NOMO-1 treated with DMSO at 0.1 percent for 48 hours (cell line): ENCODE results near the gene LYRM4.
A peak's percentile ranks its signal among the peaks of the same experiment; 100 is the strongest.

ENCODE experiments used
- DNase-seq: peaks from one replicate; lab custom pipeline; 2025; ENCODE audit not compliant: unreplicated experiment; lab: John Stamatoyannopoulos, UW

The LYRM4 gene

GRCh38 chr6:5178806-5179205 lies 81.9 kb downstream of the LYRM4 start:
- DNase-seq = no peak

DNA sequence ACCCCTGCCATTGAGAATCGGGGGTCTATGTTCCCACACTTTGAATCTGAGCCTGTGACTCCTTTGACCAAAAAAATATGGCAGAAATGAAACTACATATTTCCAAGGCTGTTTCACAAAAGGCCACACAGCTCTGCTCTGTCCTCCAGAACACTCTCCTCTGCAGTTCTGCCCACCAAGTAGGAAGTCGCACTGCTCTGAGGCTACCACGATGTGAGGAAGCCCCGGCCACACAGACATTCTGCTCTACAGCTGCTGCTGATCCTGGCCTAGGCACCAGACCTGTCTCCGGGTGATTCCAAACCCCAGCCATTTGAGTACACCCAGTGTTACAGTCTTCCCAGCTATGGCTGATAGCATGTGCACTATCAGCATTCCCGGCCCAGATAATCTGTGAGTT lies 85.1 kb downstream of the LYRM4 start:
- DNase-seq = no peak

DNA sequence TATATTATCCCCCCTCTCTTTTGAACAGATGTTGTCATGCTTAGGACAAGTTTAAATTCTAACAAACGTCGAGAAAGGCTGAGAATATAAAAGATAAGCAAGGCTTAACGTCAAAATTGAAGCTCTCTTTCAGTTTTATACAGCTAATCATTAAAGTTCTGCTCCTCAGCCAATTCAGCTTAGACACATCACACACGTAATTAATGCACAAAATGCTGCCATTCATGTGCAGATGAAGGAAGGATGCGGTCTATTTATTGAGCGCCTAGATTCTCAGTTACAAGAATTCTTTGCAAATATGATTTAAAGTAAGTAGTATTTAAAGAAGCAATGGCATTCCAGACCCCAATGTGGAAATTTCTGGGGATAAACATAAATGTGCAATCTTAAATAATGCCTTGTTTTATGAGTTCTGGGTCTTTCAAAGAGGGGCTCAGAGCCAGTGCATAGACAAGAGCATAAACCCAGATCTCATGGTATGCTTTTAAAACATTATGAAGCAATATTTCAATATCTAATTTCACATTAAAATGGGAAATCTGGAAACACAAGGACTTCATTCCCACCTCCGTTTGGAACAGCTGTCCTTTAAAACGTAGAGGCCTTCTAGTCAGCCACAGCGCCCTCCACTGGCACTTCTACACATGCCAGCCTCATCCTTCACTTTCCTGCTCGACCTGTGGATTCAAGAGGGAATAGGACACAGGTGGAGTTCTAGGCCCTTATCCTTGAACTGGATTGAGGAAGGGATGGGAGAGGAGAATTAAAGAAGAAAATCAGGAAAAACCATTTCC lies 85.8 kb downstream of the LYRM4 start:
- DNase-seq = no peak

- DNase-seq = peak; percentile 34
Observed at GRCh38 chr6:5174244-5174643, 86.5 kb downstream of the LYRM4 start.

GRCh38 chr6:5173810-5174209 lies 86.9 kb downstream of the LYRM4 start:
- DNase-seq = no peak

DNA sequence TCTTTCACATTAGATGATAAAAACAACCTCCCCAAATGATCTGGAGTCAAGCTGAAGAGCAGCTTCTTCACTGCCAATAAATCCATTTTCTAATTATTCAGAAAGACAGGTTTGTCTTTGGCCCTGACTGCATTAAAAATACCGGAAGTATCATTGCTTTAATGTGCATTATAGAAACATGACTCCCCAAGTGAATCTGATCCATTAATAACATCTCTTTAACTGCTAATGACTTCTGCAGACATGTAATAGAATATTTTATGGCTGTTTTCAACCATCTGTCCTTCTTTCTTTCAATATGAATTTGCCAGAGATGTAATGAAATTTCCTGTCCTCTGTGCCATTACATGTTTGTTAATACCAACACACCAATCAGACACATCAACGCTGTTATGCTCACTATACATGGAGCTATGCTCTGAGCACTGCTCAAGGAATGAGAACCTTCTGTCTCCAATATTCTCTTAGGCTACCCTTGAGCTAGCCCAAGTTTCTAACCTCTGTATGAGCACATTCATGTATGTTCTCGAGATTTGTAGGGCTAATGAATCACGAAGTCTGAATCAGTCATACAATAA lies 87.8 kb downstream of the LYRM4 start:
- no peak for DNase-seq

DNA sequence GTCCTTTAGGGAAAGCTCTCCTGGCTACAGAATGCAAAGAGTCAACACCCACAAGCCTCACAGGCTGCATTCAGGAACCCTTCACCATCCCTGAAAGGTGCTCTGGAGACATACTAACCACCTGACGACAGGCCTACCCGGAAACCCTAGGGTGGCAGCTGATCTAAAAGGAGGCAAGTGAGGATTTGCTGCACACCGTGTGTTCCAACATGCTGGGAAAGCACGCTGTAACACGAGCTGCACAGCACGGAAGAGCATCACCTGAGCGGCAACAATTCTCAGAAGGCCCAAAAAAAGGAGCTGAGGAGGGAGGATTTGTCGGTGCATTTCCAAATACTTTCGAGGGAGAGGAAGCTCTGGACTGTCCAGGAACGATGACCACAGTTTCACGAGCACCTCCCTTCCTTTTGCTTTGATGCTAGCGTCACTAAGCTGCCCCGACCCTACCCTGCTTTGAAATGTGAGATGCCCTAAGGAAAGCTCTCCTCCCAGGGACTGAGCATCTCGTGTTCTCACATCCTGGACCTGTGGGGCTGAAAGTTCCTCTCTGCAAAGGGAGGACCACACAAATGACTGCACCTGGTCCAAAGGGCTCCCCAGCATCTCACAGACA lies 88.6 kb downstream of the LYRM4 start:
- DNase-seq = no peak

DNA sequence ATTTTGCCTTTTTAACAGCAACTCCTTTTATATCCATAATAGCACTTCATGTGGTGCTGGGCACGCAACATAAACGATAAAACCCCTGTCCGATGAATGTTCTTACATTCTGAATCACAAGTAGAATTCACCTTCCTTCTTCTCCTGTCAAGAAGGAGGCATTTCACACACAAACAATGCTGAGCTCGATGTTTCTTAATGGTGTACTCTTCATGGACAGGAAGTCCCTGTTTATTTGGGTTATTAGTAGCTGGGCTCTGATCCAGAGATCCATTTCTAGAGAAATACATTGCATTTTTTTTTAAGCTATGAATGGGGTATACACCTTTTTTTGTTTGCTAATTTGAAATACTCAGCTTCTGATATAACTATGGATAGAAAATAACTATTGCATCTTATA lies 93.2 kb downstream of the LYRM4 start:
- no peak for DNase-seq

DNA sequence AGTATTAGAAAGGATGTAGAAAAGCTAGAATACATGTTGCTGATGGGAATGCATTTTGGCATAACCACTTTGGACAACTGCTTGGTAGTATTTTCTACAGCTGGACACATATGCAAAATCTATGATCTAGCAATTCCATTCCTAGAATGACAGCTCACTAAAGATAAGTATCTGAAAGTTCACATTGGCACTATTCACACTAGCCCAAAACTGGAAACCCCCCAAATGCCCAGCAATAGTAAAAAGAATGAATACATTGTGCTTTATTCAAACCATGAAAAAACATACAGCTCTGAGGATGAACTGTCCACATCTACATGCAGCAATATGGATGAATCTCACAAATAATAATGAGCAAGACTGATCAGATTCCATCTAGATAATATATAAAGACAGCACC lies 96.7 kb downstream of the LYRM4 start:
- DNase-seq = no peak

GRCh38 chr6:5163247-5163646 lies 97.5 kb downstream of the LYRM4 start:
- DNase-seq = no peak

DNA sequence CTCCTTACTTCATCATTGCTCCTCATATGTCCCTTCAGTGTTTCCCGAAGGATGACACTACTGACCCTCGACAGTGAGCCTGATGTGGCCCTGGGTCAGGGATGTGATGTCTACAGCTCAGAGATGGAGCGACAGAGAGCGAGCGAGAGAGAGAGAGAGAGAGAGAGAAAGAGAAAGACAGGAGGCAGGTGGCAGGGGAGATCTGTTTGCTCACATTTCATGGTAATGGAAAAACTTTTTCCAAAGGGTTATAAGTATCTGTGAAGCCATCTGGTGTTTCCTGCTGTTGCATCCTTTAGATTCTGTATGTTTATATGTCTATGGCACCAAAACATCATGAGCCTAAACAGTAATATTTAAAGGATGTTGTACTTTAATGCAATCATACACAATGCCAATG lies 98.4 kb downstream of the LYRM4 start:
- no peak for DNase-seq

- DNase-seq = no peak
Observed at GRCh38 chr6:5160206-5160605, 100.5 kb downstream of the LYRM4 start.

DNA sequence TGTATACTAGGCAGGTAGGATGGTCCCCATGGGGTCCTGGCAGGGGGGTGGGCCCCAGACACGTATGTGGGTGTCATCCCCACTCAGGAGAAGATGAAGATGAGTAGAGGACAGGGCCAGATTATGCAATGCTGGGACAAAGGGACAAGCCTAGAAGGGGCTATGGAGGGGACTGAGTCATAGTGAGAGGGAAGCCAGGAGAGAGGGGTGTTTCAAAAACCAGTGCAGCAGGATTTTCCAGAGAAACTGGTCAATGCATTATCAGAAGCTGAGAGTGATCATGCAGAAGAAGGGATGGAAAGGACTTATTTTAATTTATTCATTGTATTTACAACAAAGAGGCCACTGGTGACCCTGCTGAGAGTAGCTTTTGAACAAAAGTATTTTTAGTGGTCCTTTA lies 101.6 kb downstream of the LYRM4 start:
- no peak for DNase-seq

DNA sequence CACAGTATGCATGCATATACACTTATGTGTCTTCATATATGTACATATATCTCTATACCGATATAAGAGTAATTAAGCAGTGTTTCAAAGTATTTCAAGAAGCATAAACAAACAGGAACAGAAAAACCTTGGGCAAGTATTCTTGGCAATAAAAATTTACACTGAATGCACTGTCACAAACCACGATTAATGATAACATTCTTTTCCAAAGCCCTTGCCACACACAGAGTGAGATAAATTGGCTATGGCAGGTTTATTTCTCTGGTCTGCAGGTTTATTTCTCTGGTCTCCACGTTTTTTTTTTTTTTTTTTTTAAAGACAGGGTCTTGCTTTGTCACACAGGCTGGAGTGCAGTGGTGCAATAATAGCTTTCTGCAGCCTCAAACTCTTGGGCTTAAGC lies 102.6 kb downstream of the LYRM4 start:
- DNase-seq = no peak

- no peak for DNase-seq
Observed at GRCh38 chr6:5157621-5158138, 103.1 kb downstream of the LYRM4 start.

DNA sequence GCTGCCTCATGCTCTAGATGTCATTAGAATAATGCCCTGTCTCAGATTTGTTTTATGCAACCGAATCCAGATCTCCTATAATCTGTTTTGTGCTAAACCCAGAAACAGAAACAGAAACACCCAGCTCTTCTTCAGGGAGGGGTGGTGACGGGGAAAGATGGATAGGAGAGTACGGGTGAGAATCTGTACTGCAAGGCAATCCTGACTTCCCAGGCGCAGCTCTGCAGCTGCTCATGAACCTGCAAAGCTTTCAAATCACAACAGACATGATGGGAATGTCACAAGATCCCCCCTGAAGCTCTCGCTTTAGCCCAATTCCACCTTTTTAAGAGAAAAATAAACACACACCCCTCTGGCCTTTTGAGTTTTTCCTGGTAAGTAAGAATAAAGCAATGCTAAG lies 104.1 kb downstream of the LYRM4 start:
- DNase-seq = no peak

DNA sequence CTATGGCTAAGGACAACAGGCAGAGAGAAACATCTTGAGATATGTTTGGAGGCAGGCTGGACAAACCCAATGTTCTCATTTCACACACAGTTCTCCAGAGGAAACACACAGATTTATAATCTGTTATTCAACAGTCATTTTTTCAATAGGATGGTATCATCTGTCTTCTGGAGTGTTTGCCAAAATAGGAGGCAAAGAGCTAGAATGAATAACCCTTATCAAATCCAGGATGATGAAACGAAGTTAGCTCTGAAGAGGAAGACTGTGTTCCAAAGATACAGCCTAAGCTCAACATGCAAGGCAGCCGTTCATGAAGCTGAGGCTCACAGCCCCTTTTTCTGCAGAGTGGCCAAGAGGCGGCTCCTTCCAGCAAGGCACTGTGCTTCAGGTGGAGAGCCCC lies 104.8 kb downstream of the LYRM4 start:
- no peak for DNase-seq

- no peak for DNase-seq
Observed at GRCh38 chr6:5153186-5153585, 107.6 kb downstream of the LYRM4 start.

DNA sequence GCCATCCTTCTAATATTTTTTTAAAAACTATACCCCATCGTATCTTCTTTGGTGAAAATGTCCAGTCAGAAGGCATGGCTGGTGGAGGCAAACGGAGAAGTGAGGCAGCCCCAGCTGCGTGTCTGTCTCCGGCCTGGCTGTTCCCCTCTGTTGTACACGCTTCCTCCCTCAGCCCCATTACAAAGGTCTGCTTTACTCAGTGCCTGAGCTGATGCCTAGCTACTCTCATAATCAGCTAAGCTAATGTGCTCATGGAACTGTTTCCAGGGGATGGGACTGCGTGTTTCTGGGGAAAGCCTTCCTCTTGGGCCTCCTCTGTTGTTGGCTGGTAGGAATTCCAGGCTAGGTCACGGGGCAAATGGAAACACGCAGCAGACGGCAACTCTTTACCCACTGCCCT lies 108.3 kb downstream of the LYRM4 start:
- DNase-seq = no peak

DNA sequence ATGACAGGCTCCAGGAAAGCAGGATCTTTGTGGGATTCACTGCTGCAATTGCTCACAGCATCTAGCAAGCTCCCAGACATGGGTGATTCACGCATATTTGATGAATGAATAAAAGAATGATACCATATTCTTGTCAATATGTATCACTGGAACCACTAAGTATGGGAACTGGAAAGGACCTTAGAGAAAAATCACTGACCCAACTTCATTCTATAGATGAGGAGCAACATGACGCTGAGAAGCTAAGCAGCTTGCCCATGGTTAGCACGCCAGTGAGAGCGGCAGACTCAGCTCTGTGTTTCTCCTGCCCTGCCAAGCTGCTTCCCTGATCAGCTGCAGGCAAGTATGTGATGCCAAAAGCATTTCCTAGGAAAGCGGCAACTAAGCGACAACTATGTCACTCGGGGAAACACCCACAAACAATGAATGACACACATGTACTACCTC lies 108.8 kb downstream of the LYRM4 start:
- DNase-seq = no peak

DNA sequence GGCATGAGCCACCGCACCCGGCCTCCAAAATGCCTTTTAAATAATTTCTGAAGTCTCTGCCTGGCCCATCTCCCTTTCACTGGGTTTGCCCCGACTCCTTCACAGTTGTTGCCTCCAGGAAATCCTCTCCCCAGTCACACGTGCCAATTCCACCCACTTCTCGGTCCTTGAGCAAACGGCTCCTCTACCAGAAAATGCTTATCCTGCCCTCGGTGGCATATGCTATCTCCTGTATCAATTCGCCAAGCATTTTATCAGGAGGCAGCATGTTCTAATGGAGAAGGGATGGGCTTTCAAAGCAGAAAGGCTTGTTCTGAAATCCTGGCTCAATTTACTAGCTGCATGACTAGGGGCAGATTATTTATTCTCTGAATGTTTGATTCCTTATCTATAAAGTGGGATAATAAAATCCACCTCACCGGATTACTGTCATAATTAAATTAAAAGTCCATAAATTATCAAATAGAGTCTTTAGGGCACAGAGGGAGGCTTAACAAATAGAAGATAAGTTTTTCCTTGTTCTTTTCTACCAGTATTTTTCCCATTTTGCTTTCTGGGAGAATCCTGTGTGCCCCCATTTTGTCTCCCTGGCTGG lies 109.3 kb downstream of the LYRM4 start:
- DNase-seq = no peak

DNA sequence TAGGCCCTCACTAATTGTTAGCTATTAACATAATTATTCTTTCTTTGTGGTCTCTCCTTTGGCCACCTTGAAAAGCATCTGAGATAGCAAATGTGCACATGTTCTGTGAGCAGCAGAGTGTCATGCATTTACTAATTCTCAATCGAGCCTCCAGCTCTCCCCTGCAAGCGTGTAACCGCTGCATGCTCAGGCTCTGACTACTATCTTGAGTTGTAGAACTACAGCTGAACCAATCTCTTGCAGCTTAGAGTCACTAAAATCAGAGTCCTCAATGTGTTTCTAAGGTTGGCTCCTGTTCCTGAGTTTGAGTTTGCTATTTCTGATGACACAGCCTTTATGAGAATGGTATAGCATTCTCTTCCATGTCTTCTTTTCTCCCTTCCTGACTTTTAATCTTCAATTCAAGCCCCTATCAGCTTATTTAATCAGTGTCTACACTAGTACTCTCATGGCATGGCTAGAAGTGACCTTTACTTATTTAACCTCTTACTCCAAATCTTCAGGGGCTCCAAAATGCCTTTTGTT lies 110.1 kb downstream of the LYRM4 start:
- no peak for DNase-seq
